ENCODE measurements around the gene REC114. TPM values are rescaled to one million over a fixed set of nuclear protein-coding genes. Genes with fewer than 3 reads are reported as not detected.

The REC114 gene
- total RNA-seq, 1 experiment from 2014 or later = not detected

- Mint-ChIP-seq H3K4me1 (no peaks in the 10 kb centered on the region), H3K27ac (no peak overlapping the region), H3K36me3 (peaks cover 59% of the 10 kb centered on the region), H3K27me3 (ENCODE audit: low read depth) (no peaks in the 10 kb centered on the region), H3K4me3 (no peak overlapping the region), H3K9me3 (no peaks in the 10 kb centered on the region)
- ATAC-seq (no peak), DNase-seq (ENCODE audit: low spot score) (no peak)
- no peak for TF ChIP-seq ZNF396 (CRISPR knock-in tag; IDR thresholded peaks at IDR 0.05; ENCODE audit: borderline replicate concordance)
- TF ChIP-seq ZNF416 (CRISPR knock-in tag; IDR thresholded peaks at IDR 0.05) = no peak
- no peak for TF ChIP-seq JAZF1 (CRISPR knock-in tag; IDR thresholded peaks at IDR 0.05)
- no peak for TF ChIP-seq PRDM15 (CRISPR knock-in tag; IDR thresholded peaks at IDR 0.05)
- no peak for TF ChIP-seq SOX15 (CRISPR knock-in tag; IDR thresholded peaks at IDR 0.05)
- no peak for TF ChIP-seq EMX1 (CRISPR knock-in tag; IDR thresholded peaks at IDR 0.05)
- TF ChIP-seq MYBL2 (CRISPR knock-in tag; IDR thresholded peaks at IDR 0.05) = no peak
- no peak for TF ChIP-seq ZNF138 (CRISPR knock-in tag; conservative IDR thresholded peaks at IDR 0.05)
- TF ChIP-seq, protein P1, sequence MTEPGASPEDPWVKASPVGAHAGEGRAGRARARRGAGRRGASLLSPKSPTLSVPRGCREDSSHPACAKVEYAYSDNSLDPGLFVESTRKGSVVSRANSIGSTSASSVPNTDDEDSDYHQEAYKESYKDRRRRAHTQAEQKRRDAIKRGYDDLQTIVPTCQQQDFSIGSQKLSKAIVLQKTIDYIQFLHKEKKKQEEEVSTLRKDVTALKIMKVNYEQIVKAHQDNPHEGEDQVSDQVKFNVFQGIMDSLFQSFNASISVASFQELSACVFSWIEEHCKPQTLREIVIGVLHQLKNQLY (CRISPR knock-in tag; IDR thresholded peaks at IDR 0.05) = no peak
- no peak for TF ChIP-seq HMGA2 (CRISPR knock-in tag; IDR thresholded peaks at IDR 0.05)
- POLR2A ChIA-PET = interaction anchor here (0.5 kb wide), 1 partner anchor 11 kb away, joined by 3 read pairs; no protein-coding TSS in a partner anchor
- CTCF ChIA-PET = interaction anchor here (0.8 to 1.3 kb wide), 5 partner anchors 11 to 133 kb away, joined by 3 to 4 read pairs (median 4); partner anchors contain the start of gene CD276
These were observed 128.4 kb downstream of the REC114 start for GRCh38 chr15:73571346-73571745.

GRCh38 chr15:73572296-73572695 lies 129.3 kb downstream of the REC114 start:
- no peak overlapping the region for H3K27ac Mint-ChIP-seq
- CTCF ChIA-PET = interaction anchor here (1.2 to 1.3 kb wide), 3 partner anchors 64 to 132 kb away, joined by 3 to 4 read pairs (median 4); no protein-coding TSS in a partner anchor
- no peak for DNase-seq (ENCODE audit: low spot score)
- TF ChIP-seq RELA (CRISPR knock-in tag; IDR thresholded peaks at IDR 0.05; ENCODE audit: borderline replicate concordance) = no peak
- TF ChIP-seq ZNF219 (CRISPR knock-in tag; IDR thresholded peaks at IDR 0.05; ENCODE audit: borderline replicate concordance) = no peak
- no peak for TF ChIP-seq NR3C1 (CRISPR knock-in tag; conservative IDR thresholded peaks at IDR 0.05; ENCODE audit: low read depth)
- TF ChIP-seq, protein P2, sequence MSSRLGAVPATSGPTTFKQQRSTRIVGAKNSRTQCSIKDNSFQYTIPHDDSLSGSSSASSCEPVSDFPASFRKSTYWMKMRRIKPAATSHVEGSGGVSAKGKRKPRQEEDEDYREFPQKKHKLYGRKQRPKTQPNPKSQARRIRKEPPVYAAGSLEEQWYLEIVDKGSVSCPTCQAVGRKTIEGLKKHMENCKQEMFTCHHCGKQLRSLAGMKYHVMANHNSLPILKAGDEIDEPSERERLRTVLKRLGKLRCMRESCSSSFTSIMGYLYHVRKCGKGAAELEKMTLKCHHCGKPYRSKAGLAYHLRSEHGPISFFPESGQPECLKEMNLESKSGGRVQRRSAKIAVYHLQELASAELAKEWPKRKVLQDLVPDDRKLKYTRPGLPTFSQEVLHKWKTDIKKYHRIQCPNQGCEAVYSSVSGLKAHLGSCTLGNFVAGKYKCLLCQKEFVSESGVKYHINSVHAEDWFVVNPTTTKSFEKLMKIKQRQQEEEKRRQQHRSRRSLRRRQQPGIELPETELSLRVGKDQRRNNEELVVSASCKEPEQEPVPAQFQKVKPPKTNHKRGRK (CRISPR knock-in tag; IDR thresholded peaks at IDR 0.05; ENCODE audit: borderline replicate concordance) = no peak
- no peak for TF ChIP-seq HMGA2 (CRISPR knock-in tag; IDR thresholded peaks at IDR 0.05)
- no peak for TF ChIP-seq GABPB1 (CRISPR knock-in tag; IDR thresholded peaks at IDR 0.05)
- peaks cover 60% of the 10 kb centered on the region for H3K36me3 Mint-ChIP-seq
- no peak overlapping the region for H3K4me3 Mint-ChIP-seq
- ATAC-seq = no peak
- no peaks in the 10 kb centered on the region for H3K4me1 Mint-ChIP-seq
- no peaks in the 10 kb centered on the region for H3K9me3 Mint-ChIP-seq
- no peaks in the 10 kb centered on the region for H3K27me3 Mint-ChIP-seq (ENCODE audit: low read depth)
- POLR2A ChIA-PET = no interaction called here

DNA sequence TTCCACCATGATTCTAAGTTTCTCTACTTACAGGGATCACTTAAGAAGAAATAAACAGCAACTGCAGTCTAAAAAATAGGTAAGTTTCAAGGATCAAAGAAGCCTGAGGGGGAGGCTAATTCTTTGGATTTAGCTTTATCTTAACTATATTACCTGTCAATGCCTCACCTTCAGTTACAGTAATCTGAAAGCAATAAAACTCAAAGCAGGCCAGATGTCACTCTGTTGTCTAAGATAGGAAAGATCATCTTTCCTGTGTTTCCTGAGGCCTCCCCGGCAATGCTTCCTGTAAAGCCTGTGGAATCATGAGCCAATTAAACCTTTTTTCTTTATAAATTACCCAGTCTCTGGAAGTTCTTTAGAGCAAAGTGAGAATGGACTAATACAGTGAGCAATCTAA lies 130.1 kb downstream of the REC114 start:
- H3K27me3 Mint-ChIP-seq (ENCODE audit: low read depth) = no peaks in the 10 kb centered on the region
- peaks cover 4% of the 10 kb centered on the region for H3K4me1 Mint-ChIP-seq
- ATAC-seq = no peak
- TF ChIP-seq, protein P3, sequence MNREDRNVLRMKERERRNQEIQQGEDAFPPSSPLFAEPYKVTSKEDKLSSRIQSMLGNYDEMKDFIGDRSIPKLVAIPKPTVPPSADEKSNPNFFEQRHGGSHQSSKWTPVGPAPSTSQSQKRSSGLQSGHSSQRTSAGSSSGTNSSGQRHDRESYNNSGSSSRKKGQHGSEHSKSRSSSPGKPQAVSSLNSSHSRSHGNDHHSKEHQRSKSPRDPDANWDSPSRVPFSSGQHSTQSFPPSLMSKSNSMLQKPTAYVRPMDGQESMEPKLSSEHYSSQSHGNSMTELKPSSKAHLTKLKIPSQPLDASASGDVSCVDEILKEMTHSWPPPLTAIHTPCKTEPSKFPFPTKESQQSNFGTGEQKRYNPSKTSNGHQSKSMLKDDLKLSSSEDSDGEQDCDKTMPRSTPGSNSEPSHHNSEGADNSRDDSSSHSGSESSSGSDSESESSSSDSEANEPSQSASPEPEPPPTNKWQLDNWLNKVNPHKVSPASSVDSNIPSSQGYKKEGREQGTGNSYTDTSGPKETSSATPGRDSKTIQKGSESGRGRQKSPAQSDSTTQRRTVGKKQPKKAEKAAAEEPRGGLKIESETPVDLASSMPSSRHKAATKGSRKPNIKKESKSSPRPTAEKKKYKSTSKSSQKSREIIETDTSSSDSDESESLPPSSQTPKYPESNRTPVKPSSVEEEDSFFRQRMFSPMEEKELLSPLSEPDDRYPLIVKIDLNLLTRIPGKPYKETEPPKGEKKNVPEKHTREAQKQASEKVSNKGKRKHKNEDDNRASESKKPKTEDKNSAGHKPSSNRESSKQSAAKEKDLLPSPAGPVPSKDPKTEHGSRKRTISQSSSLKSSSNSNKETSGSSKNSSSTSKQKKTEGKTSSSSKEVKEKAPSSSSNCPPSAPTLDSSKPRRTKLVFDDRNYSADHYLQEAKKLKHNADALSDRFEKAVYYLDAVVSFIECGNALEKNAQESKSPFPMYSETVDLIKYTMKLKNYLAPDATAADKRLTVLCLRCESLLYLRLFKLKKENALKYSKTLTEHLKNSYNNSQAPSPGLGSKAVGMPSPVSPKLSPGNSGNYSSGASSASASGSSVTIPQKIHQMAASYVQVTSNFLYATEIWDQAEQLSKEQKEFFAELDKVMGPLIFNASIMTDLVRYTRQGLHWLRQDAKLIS (CRISPR knock-in tag; IDR thresholded peaks at IDR 0.05; ENCODE audit: borderline replicate concordance) = no peak
- TF ChIP-seq, protein P4, sequence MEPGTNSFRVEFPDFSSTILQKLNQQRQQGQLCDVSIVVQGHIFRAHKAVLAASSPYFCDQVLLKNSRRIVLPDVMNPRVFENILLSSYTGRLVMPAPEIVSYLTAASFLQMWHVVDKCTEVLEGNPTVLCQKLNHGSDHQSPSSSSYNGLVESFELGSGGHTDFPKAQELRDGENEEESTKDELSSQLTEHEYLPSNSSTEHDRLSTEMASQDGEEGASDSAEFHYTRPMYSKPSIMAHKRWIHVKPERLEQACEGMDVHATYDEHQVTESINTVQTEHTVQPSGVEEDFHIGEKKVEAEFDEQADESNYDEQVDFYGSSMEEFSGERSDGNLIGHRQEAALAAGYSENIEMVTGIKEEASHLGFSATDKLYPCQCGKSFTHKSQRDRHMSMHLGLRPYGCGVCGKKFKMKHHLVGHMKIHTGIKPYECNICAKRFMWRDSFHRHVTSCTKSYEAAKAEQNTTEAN (CRISPR knock-in tag; IDR thresholded peaks at IDR 0.05) = no peak
- TF ChIP-seq NFATC4 (CRISPR knock-in tag; IDR thresholded peaks at IDR 0.05) (no peak), ZNF416 (CRISPR knock-in tag; IDR thresholded peaks at IDR 0.05) (no peak), NR3C1 (CRISPR knock-in tag; conservative IDR thresholded peaks at IDR 0.05; ENCODE audit: low read depth) (no peak)
- TF ChIP-seq, protein P5, sequence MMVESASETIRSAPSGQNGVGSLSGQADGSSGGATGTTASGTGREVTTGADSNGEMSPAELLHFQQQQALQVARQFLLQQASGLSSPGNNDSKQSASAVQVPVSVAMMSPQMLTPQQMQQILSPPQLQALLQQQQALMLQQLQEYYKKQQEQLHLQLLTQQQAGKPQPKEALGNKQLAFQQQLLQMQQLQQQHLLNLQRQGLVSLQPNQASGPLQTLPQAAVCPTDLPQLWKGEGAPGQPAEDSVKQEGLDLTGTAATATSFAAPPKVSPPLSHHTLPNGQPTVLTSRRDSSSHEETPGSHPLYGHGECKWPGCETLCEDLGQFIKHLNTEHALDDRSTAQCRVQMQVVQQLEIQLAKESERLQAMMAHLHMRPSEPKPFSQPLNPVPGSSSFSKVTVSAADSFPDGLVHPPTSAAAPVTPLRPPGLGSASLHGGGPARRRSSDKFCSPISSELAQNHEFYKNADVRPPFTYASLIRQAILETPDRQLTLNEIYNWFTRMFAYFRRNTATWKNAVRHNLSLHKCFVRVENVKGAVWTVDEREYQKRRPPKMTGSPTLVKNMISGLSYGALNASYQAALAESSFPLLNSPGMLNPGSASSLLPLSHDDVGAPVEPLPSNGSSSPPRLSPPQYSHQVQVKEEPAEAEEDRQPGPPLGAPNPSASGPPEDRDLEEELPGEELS (CRISPR knock-in tag; IDR thresholded peaks at IDR 0.05) = no peak

More for the DNA sequence above, 130.1 kb downstream of the REC114 start:
- Mint-ChIP-seq H3K4me3 (no peak overlapping the region), H3K27ac (no peak overlapping the region; the same call in 1 of the 2 replicates), H3K9me3 (no peaks in the 10 kb centered on the region), H3K36me3 (peaks cover 59% of the 10 kb centered on the region)
- ChIA-PET POLR2A (no interaction called here), CTCF (interaction anchor here (1.4 kb wide), 1 partner anchor 12 kb away, joined by 3 read pairs; no protein-coding TSS in a partner anchor)
- DNase-seq (ENCODE audit: low spot score) = no peak
